ENCODE measurements around the gene TMC8.

Gene TMC8

GRCh38 chr17:78147315-78147998 is 16.9 kb downstream of the TMC8 start:
- no peak overlapping the region for H3K4me3 Mint-ChIP-seq
- peaks cover 49% of the 10 kb centered on the region for H3K4me1 Mint-ChIP-seq
- H3K27ac Mint-ChIP-seq = peak overlapping the region; percentile 34 to 64
- H3K27me3 Mint-ChIP-seq = no peaks in the 10 kb centered on the region
- no peaks in the 10 kb centered on the region for H3K9me3 Mint-ChIP-seq
- ATAC-seq (peak; percentile 35), DNase-seq (no peak)

GRCh38 chr17:78148286-78149016 is 17.9 kb downstream of the TMC8 start:
- Mint-ChIP-seq H3K27me3 (no peaks in the 10 kb centered on the region), H3K27ac (peak overlapping the region; percentile 27 to 87), H3K4me1 (peaks cover 39% of the 10 kb centered on the region), H3K4me3 (no peak overlapping the region), H3K9me3 (no peaks in the 10 kb centered on the region)
- DNase-seq (no peak), ATAC-seq (no peak)

- Mint-ChIP-seq H3K27ac (no peak overlapping the region), H3K9me3 (no peaks in the 10 kb centered on the region), H3K27me3 (no peaks in the 10 kb centered on the region), H3K4me3 (no peak overlapping the region), H3K4me1 (peaks cover 32% of the 10 kb centered on the region)
- ATAC-seq (no peak), DNase-seq (no peak)
Measured at GRCh38 chr17:78151514-78152008, 21.0 kb downstream of the TMC8 start.

- H3K27ac Mint-ChIP-seq = peak overlapping the region in 1 of 2 donors; percentile 67
- ATAC-seq (peak; percentile 81), DNase-seq (no peak)
- H3K27me3 Mint-ChIP-seq = no peaks in the 10 kb centered on the region
- H3K4me1 Mint-ChIP-seq = peaks cover 17% of the 10 kb centered on the region
- H3K4me3 Mint-ChIP-seq = no peak overlapping the region
- no peaks in the 10 kb centered on the region for H3K9me3 Mint-ChIP-seq
Measured at GRCh38 chr17:78154903-78155811, 24.6 kb downstream of the TMC8 start.

- DNase-seq (no peak), ATAC-seq (peak; percentile 72)
- no peaks in the 10 kb centered on the region for H3K27me3 Mint-ChIP-seq
- peak overlapping the region in 1 of 2 donors; percentile 14 for H3K4me3 Mint-ChIP-seq
- no peaks in the 10 kb centered on the region for H3K9me3 Mint-ChIP-seq
- H3K27ac Mint-ChIP-seq = peak overlapping the region in 1 of 2 donors; percentile 65
- H3K4me1 Mint-ChIP-seq = peaks cover 18% of the 10 kb centered on the region
Measured at GRCh38 chr17:78159575-78160158, 29.1 kb downstream of the TMC8 start.

GRCh38 chr17:78163881-78164747 is 33.5 kb downstream of the TMC8 start:
- Mint-ChIP-seq H3K4me1 (peaks cover 17% of the 10 kb centered on the region), H3K4me3 (no peak overlapping the region), H3K27me3 (no peaks in the 10 kb centered on the region), H3K9me3 (no peaks in the 10 kb centered on the region), H3K27ac (peak overlapping the region in 1 of 2 donors; percentile 69)
- no peak for DNase-seq
- no peak for ATAC-seq

- ATAC-seq (no peak), DNase-seq (no peak)
- Mint-ChIP-seq H3K4me1 (peaks cover 19% of the 10 kb centered on the region), H3K9me3 (no peaks in the 10 kb centered on the region), H3K27me3 (no peaks in the 10 kb centered on the region), H3K27ac (no peak overlapping the region), H3K4me3 (no peak overlapping the region)
Measured at GRCh38 chr17:78164748-78165607, 34.4 kb downstream of the TMC8 start.

- ATAC-seq (no peak), DNase-seq (no peak)
- Mint-ChIP-seq H3K4me1 (peaks cover 30% of the 10 kb centered on the region), H3K9me3 (no peaks in the 10 kb centered on the region), H3K27ac (no peak overlapping the region), H3K4me3 (no peak overlapping the region), H3K27me3 (no peaks in the 10 kb centered on the region)
Measured at GRCh38 chr17:78166416-78166815, 35.8 kb downstream of the TMC8 start.

- DNase-seq (peak; percentile 88 to 89), ATAC-seq (peak; percentile 85)
- Mint-ChIP-seq H3K27me3 (no peaks in the 10 kb centered on the region), H3K4me3 (peak within 1 kb of the TSS; percentile 79 to 85), H3K9me3 (no peaks in the 10 kb centered on the region), H3K4me1 (peaks cover 49% of the 10 kb centered on the region), H3K27ac (peak within 1 kb of the TSS; percentile 59 to 86)
Measured at GRCh38 chr17:78168242-78168902, 37.8 kb downstream of the TMC8 start, which contains the start of gene SYNGR2. SYNGR2 (plus strand) TSS chr17:78168581; CDS start chr17:78168617, 36 bp downstream.

GRCh38 chr17:78168903-78169793 is 38.6 kb downstream of the TMC8 start:
- peak overlapping the region; percentile 34 to 72 for H3K27ac Mint-ChIP-seq
- H3K4me3 Mint-ChIP-seq = peak overlapping the region; percentile 77 to 83
- DNase-seq (peak in 1 of 2 donors; percentile 66), ATAC-seq (peak; percentile 47)
- H3K4me1 Mint-ChIP-seq = peaks cover 57% of the 10 kb centered on the region
- H3K27me3 Mint-ChIP-seq = no peaks in the 10 kb centered on the region
- H3K9me3 Mint-ChIP-seq = no peaks in the 10 kb centered on the region

GRCh38 chr17:78170692-78171590 is 40.4 kb downstream of the TMC8 start:
- Mint-ChIP-seq H3K27me3 (no peaks in the 10 kb centered on the region), H3K27ac (peak overlapping the region; percentile 19 to 67), H3K4me1 (peaks cover 72% of the 10 kb centered on the region), H3K9me3 (no peaks in the 10 kb centered on the region), H3K4me3 (peak overlapping the region; percentile 14 to 37)
- DNase-seq (peak in 1 of 2 donors; percentile 21), ATAC-seq (no peak)
